A549 (cell line): Measurements from ENCODE around the gene UMODL1. TPM values are rescaled to one million over a fixed set of nuclear protein-coding genes. Genes with fewer than 3 reads are reported as not detected.

ENCODE experiments used
- ATAC-seq, 2 experiments: fragments of 200-7000 bp in 1 of 2; fragments of >200 bp in 1 of 2; cut with Nextera tagmentation in 1 of 2; cut with Tn5 transposase in 1 of 2; 3 replicates each; pipeline versions ENCODE4 v1.8.0 to v1.9.1; 2018 to 2020; ENCODE audit warnings: mild to moderate bottlenecking in 1 of 2, moderate library complexity in 1 of 2
- CTCF ChIA-PET: fragments of 300-600 bp; sonication (Branson Sonifier 250); formaldehyde crosslinking; extraction: SDS; loops from one replicate; lab custom pipeline; 2021; ENCODE audit warnings: antibody characterized with exemption, inconsistent platforms; lab: Yijun Ruan, JAX
- POLR2A ChIA-PET: fragments of 350-600 bp; formaldehyde crosslinking; extraction: SDS; loops from one replicate; lab custom pipeline; 2021; ENCODE audit warnings: antibody characterized with exemption, inconsistent platforms; lab: Yijun Ruan, JAX
- DNase-seq, 2 experiments: peaks; one replicate each; pipeline versions ENCODE4 v3.0.0 to v3.0.0-alpha.2; 2011 to 2016; ENCODE audit warnings: low read depth in 1 of 2, low spot score in 1 of 2
- FAIRE-seq: peaks from 2 replicates; lab custom pipeline; 2011; peaks lifted over from hg19 to GRCh38; lab: Jason Lieb, UNC
- H3K27ac ChIP-seq, 2 experiments: fragments of >200 bp; sonication (Bioruptor Twin); formaldehyde crosslinking; 3 replicates each; pipeline ENCODE4 v1.5.1; 2016 to 2017
- H3K4me1 ChIP-seq: fragments of >200 bp; sonication (Bioruptor Twin); formaldehyde crosslinking; 3 replicates; pipeline ENCODE4 v1.6.1; 2016
- H3K4me2 ChIP-seq: fragments of >200 bp; sonication (Bioruptor Twin); formaldehyde crosslinking; 3 replicates; pipeline ENCODE4 v1.6.1; 2016
- H3K4me3 ChIP-seq: fragments of >200 bp; sonication (Bioruptor Twin); formaldehyde crosslinking; 3 replicates; pipeline ENCODE4 v1.5.1; 2016
- H3K9me3 ChIP-seq: fragments of >200 bp; sonication (Bioruptor Twin); formaldehyde crosslinking; 3 replicates; pipeline ENCODE4 v1.6.1; 2016
- BCL3 ChIP-seq: fragments of >200 bp; sonication (Bioruptor Twin); formaldehyde crosslinking; IDR thresholded peaks from 3 replicates; pipeline ENCODE4 v1.6.1; 2016
- BHLHE40 ChIP-seq: IDR thresholded peaks from 2 replicates; pipeline ENCODE4 v1.6.1; 2012; ENCODE audit warnings: low read depth, low read length, inconsistent platforms
- CHD2 ChIP-seq: fragments of 150-350 bp; IDR thresholded peaks from 2 replicates; pipeline ENCODE4 v1.6.1; 2014; ENCODE audit warnings: low read length; ENCODE audit not compliant: partially characterized antibody
- EHF ChIP-seq: fragments of 250-450 bp; sonication (Bioruptor Pico); IDR thresholded peaks from 2 replicates; pipeline ENCODE4 v1.5.0; 2020; ENCODE audit warnings: mild to moderate bottlenecking
- EP300 ChIP-seq, 2 experiments: fragments of >200 bp; sonication (Bioruptor Twin); formaldehyde crosslinking; IDR thresholded peaks; 2 replicates in 1 of 2; 3 replicates in 1 of 2; pipeline ENCODE4 v1.6.1; 2016 to 2017
- ESRRA ChIP-seq: fragments of 150-350 bp; IDR thresholded peaks from 2 replicates; pipeline ENCODE4 v1.6.1; 2014; ENCODE audit warnings: mild to moderate bottlenecking, low read length, borderline replicate concordance
- FOSB ChIP-seq: fragments of 250-450 bp; sonication (Bioruptor Pico); IDR thresholded peaks from 2 replicates; pipeline ENCODE4 v1.5.0; 2020; ENCODE audit warnings: mild to moderate bottlenecking, moderate library complexity
- FOSL2 ChIP-seq, 2 experiments: fragments of 450-650 bp in 1 of 2; fragments of >200 bp in 1 of 2; sonication (Bioruptor Twin) in 1 of 2; formaldehyde crosslinking; IDR thresholded peaks; 2 replicates each; pipeline versions ENCODE4 v1.5.0 to v1.6.1; 2016 to 2020; ENCODE audit warnings: mild to moderate bottlenecking in 1 of 2, moderate library complexity in 1 of 2
- FOXS1 ChIP-seq: fragments of 250-450 bp; sonication (Bioruptor Pico); IDR thresholded peaks from 2 replicates; pipeline ENCODE4 v1.5.0; 2020; ENCODE audit warnings: mild to moderate bottlenecking, moderate library complexity
- HDAC2 ChIP-seq: fragments of 200-600 bp; sonication (generic); IDR thresholded peaks from 2 replicates; pipeline ENCODE4 v1.6.1; 2016
- HOXA7 ChIP-seq: fragments of 250-450 bp; sonication (Bioruptor Pico); IDR thresholded peaks from 2 replicates; pipeline ENCODE4 v1.5.0; 2020; ENCODE audit warnings: mild to moderate bottlenecking, moderate library complexity
- HOXB13 ChIP-seq: fragments of 250-450 bp; sonication (Bioruptor Pico); IDR thresholded peaks from 2 replicates; pipeline ENCODE4 v1.5.0; 2020; ENCODE audit warnings: low read depth, mild to moderate bottlenecking, moderate library complexity
- HOXB5 ChIP-seq: fragments of 250-450 bp; sonication (Bioruptor Pico); IDR thresholded peaks from 2 replicates; pipeline ENCODE4 v1.5.0; 2020; ENCODE audit warnings: mild to moderate bottlenecking, moderate library complexity
- JUNB ChIP-seq: fragments of >200 bp; sonication (Bioruptor Twin); formaldehyde crosslinking; IDR thresholded peaks from 2 replicates; pipeline ENCODE4 v1.6.1; 2016
- MAFK ChIP-seq: fragments of 450-650 bp; IDR thresholded peaks from 2 replicates; pipeline ENCODE4 v1.6.1; 2014; ENCODE audit not compliant: partially characterized antibody
- MAX ChIP-seq: IDR thresholded peaks from 2 replicates; pipeline ENCODE4 v1.6.1; 2012
- MYC ChIP-seq: IDR thresholded peaks from 2 replicates; pipeline ENCODE4 v1.6.1; 2012; ENCODE audit warnings: mild to moderate bottlenecking, inconsistent platforms, low read length, improper control_type of control experiment, borderline replicate concordance
- NR3C1 ChIP-seq: fragments of >200 bp; sonication (Bioruptor Twin); formaldehyde crosslinking; IDR thresholded peaks from 3 replicates; pipeline ENCODE4 v1.6.1; 2017
- POLR2A ChIP-seq: IDR thresholded peaks from 2 replicates; pipeline ENCODE4 v1.6.1; 2012; ENCODE audit warnings: mild to moderate bottlenecking, low read length
- POLR2AphosphoS2 ChIP-seq: conservative IDR thresholded peaks from 2 replicates; pipeline ENCODE4 v1.6.1; 2012; ENCODE audit warnings: low read length, improper control_type of control experiment, inconsistent platforms
- REST ChIP-seq: fragments of 200-600 bp; sonication (generic); IDR thresholded peaks from 2 replicates; pipeline ENCODE4 v1.6.1; 2016; ENCODE audit warnings: antibody characterized with exemption, mild to moderate bottlenecking, moderate library complexity
- SREBF2 ChIP-seq: fragments of 450-650 bp; IDR thresholded peaks from 2 replicates; pipeline ENCODE4 v1.6.1; 2014; ENCODE audit warnings: mild to moderate bottlenecking, moderate library complexity
- TFCP2L1 ChIP-seq: fragments of 250-450 bp; sonication (Bioruptor Pico); IDR thresholded peaks from 2 replicates; pipeline ENCODE4 v1.5.0; 2021; ENCODE audit warnings: mild to moderate bottlenecking
- ZFP36 ChIP-seq: fragments of 450-650 bp; IDR thresholded peaks from 2 replicates; pipeline ENCODE4 v1.6.1; 2014; ENCODE audit warnings: borderline replicate concordance; ENCODE audit not compliant: partially characterized antibody
- WGBS: methylation state at CpG from one replicate; pipeline ENCODE4 v1.1.6; 2017; ENCODE audit errors: missing lambda C conversion rate; 5-methylcytosine and 5-hydroxymethylcytosine counted together
- polyA plus RNA-seq, 4 experiments: library from polyadenylated mRNA; depleted of rRNA in 3 of 4; stranded (reverse); fragments of >200 nt; fragmentation: RNase III in 1 of 4; extraction: RNeasy Plus Mini Kit Qiagen cat#74134 plus additional on column Dnase treatment in 1 of 4; gene quantifications; 2 replicates in 3 of 4; 3 replicates in 1 of 4; pipeline ENCODE4 v1.2.3, GENCODE V29; 2011 to 2017
- TF ChIP-seq, protein P1 (sequence below): fragments of 150-350 bp; IDR thresholded peaks from 2 replicates; pipeline ENCODE4 v1.6.1; 2014; ENCODE audit warnings: low read depth, mild to moderate bottlenecking, low read length
- TF ChIP-seq, protein P2 (sequence below): fragments of 250-450 bp; sonication (Bioruptor Pico); IDR thresholded peaks from 2 replicates; pipeline ENCODE4 v1.5.0; 2021; ENCODE audit warnings: mild to moderate bottlenecking, moderate library complexity, borderline replicate concordance

Gene UMODL1
- polyA plus RNA-seq, 2 of the 4 experiments (the other 2 are of a cell fraction), result not detected

DNA sequence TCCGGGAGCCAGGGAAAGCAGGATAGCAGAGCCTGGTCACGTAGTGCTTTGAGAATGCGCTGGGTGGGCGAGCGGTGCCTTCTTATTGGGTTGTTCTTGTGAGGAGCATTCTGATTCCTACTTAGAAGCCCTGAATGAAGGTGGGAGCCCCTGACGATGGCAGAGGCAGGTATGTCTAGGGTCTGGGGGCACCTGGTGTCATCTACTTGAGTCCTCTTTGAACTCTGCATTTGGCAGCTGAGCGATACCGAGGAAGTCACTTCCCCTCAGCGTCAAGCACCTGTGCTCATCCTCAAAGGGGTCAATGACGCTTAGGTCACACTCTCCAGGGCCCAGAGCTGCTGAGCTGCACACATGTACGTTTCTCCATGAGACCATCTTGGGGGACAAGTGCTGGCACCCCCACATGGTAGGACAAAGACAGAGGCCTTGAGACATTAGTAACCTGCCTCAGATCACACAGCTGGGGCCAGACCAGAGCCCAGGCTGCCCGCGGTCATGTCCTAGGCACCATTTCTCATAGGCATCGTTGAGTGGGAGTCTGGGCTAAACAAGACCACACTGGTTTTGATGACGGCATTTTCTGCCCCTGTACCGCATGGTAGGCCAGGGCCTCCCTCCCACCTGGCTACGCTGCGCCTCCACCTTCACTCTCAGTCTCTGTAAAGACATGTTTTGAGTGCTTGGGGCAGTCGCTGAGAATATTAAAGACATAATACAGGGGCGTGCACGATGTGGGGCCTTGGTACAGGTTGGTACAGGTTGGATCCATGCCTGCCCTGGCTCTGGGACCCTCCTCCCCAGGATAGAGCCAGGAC is 78.7 kb downstream of the UMODL1 start:
- H3K27ac ChIP-seq, result no peak overlapping the region
- no peak overlapping the region for H3K4me3 ChIP-seq
- no peak for FAIRE-seq
- POLR2A ChIA-PET, result no interaction called here
- CTCF ChIA-PET, result interaction anchor here (1.3 kb wide), 1 partner anchor 109 kb away, joined by 3 read pairs; no protein-coding TSS in a partner anchor
- no peak for ATAC-seq
- no peaks in the 10 kb centered on the region for H3K9me3 ChIP-seq
- H3K4me2 ChIP-seq, result no peak overlapping the region
- 81% methylated on average over 18 of the region's 21 CpGs for WGBS
- no peak for TF ChIP-seq POLR2AphosphoS2
- TF ChIP-seq JUNB, result no peak
- TF ChIP-seq FOSB, result no peak
- TF ChIP-seq, protein P1, sequence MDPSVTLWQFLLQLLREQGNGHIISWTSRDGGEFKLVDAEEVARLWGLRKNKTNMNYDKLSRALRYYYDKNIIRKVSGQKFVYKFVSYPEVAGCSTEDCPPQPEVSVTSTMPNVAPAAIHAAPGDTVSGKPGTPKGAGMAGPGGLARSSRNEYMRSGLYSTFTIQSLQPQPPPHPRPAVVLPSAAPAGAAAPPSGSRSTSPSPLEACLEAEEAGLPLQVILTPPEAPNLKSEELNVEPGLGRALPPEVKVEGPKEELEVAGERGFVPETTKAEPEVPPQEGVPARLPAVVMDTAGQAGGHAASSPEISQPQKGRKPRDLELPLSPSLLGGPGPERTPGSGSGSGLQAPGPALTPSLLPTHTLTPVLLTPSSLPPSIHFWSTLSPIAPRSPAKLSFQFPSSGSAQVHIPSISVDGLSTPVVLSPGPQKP, result no peak
- no peak for TF ChIP-seq BCL3
- no peak for TF ChIP-seq TFCP2L1 (CRISPR knock-in tag)
- no peak for TF ChIP-seq HOXB13 (CRISPR knock-in tag)
- TF ChIP-seq EHF, result no peak
- TF ChIP-seq MYC, result no peak
- no peak for TF ChIP-seq CHD2
- no peak for TF ChIP-seq ZFP36
- no peak for TF ChIP-seq MAFK
- DNase-seq, result no peak
- H3K4me1 ChIP-seq, result no peaks in the 10 kb centered on the region

- no peaks in the 10 kb centered on the region for H3K9me3 ChIP-seq
- no peak overlapping the region for H3K4me2 ChIP-seq
- no peaks in the 10 kb centered on the region for H3K4me1 ChIP-seq
- DNase-seq, result no peak
- CTCF ChIA-PET, result interaction anchor here (1.3 kb wide), 1 partner anchor 109 kb away, joined by 3 read pairs; no protein-coding TSS in a partner anchor
- no peak overlapping the region for H3K4me3 ChIP-seq
- no peak for TF ChIP-seq HOXB5 (CRISPR knock-in tag)
- TF ChIP-seq JUNB, result no peak
- TF ChIP-seq HDAC2, result no peak
- TF ChIP-seq, protein P2, sequence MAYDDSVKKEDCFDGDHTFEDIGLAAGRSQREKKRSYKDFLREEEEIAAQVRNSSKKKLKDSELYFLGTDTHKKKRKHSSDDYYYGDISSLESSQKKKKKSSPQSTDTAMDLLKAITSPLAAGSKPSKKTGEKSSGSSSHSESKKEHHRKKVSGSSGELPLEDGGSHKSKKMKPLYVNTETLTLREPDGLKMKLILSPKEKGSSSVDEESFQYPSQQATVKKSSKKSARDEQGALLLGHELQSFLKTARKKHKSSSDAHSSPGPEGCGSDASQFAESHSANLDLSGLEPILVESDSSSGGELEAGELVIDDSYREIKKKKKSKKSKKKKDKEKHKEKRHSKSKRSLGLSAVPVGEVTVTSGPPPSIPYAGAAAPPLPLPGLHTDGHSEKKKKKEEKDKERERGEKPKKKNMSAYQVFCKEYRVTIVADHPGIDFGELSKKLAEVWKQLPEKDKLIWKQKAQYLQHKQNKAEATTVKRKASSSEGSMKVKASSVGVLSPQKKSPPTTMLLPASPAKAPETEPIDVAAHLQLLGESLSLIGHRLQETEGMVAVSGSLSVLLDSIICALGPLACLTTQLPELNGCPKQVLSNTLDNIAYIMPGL (CRISPR knock-in tag), result no peak
- TF ChIP-seq FOXS1 (CRISPR knock-in tag), result no peak
- TF ChIP-seq EP300 (IDR thresholded peaks at IDR 0.05), result no peak
- no peak for TF ChIP-seq HOXA7 (CRISPR knock-in tag)
- no peak for TF ChIP-seq NR3C1
- TF ChIP-seq POLR2A, result no peak
- TF ChIP-seq MYC, result no peak
- no peak for TF ChIP-seq MAX
- TF ChIP-seq SREBF2, result no peak
- no peak for TF ChIP-seq ESRRA
- TF ChIP-seq REST, result no peak
- TF ChIP-seq FOSL2 (IDR thresholded peaks at IDR 0.05), result no peak
- no peak for TF ChIP-seq FOSL2 (CRISPR knock-in tag; IDR thresholded peaks at IDR 0.05)
- no peak for TF ChIP-seq BHLHE40
- TF ChIP-seq, all 56 proteins: peak for 0
- WGBS, result 79% methylated on average over 9 of the region's 13 CpGs
- ATAC-seq (no peak), FAIRE-seq (no peak)
- no peak overlapping the region for H3K27ac ChIP-seq
- POLR2A ChIA-PET, result no interaction called here
Observed at GRCh38 chr21:42150474-42151085, 79.5 kb downstream of the UMODL1 start.
